GM12892 (cell line): ENCODE results near the gene MOV10L1.

Source experiments
- POLR2A ChIP-seq: IDR thresholded peaks from 2 replicates; pipeline ENCODE4 v1.6.1; 2011; ENCODE audit warnings: low read depth, low read length, control low read depth
- POLR2AphosphoS5 ChIP-seq: IDR thresholded peaks from 2 replicates; pipeline ENCODE4 v1.6.1; 2011; ENCODE audit warnings: low read depth, low read length, control low read depth
- TAF1 ChIP-seq: IDR thresholded peaks from 2 replicates; pipeline ENCODE4 v1.6.1; 2011; ENCODE audit warnings: low read depth, mild to moderate bottlenecking, control low read depth, low read length, borderline replicate concordance

DNA sequence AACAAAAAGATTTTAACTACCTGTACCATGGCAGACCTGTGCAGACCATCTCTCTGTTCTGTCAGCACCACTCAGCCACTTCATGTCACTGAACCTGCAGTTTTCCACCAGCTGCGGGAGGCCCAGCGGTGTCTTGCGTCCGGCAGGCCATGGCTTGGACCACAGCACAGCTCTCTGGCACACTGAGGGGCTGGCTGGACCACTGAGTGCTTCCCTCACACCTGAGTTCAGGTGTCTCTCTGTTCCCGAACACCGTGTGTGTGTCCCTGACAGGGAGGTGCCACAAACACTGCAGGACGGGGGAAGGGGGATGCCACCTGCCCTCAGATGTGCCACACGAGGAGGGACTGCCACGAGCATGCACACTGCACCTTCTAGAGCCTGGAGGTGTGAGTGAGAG lies 17.7 kb downstream of the MOV10L1 start:
- TF ChIP-seq POLR2AphosphoS5 (no peak), POLR2A (no peak), TAF1 (no peak)
